ENCODE data around the gene PADI4.

DNA sequence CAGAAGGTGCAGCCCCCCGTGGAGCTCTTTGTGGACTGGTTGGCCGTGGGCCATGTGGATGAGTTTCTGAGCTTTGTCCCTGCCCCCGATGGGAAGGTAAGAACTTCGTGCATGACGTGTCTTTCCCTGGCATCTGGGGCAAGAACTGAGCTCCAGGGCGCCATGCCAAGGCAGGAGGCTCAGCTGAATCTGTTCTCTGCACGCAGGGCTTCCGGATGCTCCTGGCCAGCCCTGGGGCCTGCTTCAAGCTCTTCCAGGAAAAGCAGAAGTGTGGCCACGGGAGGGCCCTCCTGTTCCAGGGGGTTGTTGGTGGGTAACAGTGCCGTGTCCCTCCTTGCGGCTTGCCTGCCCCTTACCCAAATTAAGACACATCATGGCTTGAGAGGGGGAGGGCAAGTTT, 31.4 kb upstream of the PADI4 start:
- TF ChIP-seq, protein P1, sequence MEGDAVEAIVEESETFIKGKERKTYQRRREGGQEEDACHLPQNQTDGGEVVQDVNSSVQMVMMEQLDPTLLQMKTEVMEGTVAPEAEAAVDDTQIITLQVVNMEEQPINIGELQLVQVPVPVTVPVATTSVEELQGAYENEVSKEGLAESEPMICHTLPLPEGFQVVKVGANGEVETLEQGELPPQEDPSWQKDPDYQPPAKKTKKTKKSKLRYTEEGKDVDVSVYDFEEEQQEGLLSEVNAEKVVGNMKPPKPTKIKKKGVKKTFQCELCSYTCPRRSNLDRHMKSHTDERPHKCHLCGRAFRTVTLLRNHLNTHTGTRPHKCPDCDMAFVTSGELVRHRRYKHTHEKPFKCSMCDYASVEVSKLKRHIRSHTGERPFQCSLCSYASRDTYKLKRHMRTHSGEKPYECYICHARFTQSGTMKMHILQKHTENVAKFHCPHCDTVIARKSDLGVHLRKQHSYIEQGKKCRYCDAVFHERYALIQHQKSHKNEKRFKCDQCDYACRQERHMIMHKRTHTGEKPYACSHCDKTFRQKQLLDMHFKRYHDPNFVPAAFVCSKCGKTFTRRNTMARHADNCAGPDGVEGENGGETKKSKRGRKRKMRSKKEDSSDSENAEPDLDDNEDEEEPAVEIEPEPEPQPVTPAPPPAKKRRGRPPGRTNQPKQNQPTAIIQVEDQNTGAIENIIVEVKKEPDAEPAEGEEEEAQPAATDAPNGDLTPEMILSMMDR (IDR thresholded peaks at IDR 0.05): no peak
- no peak for TF ChIP-seq TCF7L2 (IDR thresholded peaks at IDR 0.05; ENCODE audit: low read depth, low read length)
- TF ChIP-seq, protein P2, sequence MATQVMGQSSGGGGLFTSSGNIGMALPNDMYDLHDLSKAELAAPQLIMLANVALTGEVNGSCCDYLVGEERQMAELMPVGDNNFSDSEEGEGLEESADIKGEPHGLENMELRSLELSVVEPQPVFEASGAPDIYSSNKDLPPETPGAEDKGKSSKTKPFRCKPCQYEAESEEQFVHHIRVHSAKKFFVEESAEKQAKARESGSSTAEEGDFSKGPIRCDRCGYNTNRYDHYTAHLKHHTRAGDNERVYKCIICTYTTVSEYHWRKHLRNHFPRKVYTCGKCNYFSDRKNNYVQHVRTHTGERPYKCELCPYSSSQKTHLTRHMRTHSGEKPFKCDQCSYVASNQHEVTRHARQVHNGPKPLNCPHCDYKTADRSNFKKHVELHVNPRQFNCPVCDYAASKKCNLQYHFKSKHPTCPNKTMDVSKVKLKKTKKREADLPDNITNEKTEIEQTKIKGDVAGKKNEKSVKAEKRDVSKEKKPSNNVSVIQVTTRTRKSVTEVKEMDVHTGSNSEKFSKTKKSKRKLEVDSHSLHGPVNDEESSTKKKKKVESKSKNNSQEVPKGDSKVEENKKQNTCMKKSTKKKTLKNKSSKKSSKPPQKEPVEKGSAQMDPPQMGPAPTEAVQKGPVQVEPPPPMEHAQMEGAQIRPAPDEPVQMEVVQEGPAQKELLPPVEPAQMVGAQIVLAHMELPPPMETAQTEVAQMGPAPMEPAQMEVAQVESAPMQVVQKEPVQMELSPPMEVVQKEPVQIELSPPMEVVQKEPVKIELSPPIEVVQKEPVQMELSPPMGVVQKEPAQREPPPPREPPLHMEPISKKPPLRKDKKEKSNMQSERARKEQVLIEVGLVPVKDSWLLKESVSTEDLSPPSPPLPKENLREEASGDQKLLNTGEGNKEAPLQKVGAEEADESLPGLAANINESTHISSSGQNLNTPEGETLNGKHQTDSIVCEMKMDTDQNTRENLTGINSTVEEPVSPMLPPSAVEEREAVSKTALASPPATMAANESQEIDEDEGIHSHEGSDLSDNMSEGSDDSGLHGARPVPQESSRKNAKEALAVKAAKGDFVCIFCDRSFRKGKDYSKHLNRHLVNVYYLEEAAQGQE (IDR thresholded peaks at IDR 0.05; ENCODE audit: insufficient read depth in 1 of 2, low read depth in 2 of 2, low read length in 1 of 2): no peak

Data from Panc1 (cell line).